Medulla oblongata (tissue), 1 donor: Measurements from ENCODE around the gene GCSAM.
"Not testable (repeated sequence)": the region's sequence is repeated elsewhere in the genome, so short reads cannot be mapped to it uniquely, and the experiment has no call there.

ENCODE experiments used
- DNase-seq: peaks from one replicate; pipeline ENCODE4 v3.0.0-alpha.2; 2015; ENCODE audit errors: extremely low spot score

The GCSAM gene

DNA sequence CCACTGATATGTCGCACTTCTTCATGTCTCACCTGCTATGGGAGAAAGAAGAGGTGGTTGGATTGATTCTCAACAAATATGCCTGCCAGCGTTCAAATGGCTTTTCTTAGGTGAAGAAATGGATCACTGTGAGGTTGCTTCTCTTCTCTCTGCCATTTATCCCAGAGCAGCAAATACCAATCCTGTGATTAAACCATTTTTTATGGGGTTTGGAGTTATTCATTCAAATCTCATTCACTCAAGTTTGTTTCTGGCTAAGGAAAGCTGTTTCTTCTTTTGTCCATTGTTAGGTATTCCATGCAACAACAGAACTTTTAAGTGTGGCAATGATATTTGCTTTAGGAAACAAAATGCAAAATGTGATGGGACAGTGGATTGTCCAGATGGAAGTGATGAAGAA, 59.0 kb downstream of the GCSAM start:
- DNase-seq = no peak

DNA sequence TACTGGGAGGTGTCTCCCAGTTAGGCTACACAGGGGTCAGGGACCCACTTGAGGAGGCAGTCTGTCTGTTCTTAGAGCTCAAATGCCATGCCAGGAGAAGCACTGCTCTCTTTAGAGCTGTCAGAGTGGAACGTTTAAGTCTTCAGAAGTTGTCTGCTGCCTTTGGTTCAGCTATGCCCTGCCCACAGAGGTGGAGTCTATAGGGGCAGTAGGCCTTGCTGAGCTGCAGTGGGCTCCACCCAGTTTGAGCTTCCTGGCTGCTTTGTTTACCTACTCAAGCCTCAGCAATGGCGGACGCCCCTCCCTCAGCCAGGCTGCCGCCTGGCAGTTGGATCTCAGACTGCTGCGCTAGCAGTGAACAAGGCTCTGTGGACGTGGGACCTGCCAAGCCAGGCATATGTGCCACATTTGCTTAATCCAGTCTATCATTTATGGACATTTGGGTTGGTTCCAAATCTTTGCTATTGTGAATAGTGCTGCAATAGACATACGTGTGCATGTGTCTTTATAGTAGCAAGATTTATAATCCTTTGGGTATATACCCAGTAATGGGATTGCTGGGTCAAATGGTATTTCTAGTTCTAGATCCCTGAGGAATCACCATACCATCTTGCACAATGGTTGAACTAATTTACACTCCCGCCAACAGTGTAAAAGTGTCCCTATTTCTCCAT, 60.5 kb downstream of the GCSAM start:
- DNase-seq = not testable (repeated sequence)
